ENCODE data around the gene PHACTR1.

DNA sequence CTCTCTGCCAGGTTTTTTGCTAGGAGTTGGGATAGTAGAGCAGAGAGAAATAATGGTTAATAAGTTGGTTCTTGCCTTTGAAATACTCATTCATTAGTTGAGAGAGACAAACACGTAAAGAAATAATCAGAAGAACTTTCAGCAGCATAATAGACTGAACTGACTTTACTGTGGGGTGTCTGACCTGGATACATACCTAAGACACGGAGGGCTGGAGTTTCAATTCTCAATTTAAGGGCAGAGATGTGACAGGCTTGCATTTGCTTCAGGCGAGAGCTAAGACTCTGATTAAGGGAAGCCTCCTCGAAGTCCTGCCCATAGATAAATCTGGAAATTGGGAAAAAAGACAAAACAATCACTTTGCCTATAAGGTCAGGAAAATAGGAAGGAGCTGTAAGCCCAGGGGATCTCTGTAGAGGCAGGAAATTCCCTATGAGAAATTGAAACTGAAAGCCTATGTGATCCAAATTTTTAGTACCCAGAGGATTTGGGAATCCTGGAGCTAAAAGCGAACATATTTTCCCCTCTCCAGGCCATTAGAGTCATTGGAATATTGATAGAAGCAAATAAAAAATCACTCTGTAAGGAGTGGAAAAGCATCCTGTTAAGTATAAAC lies 276.8 kb downstream of the PHACTR1 start:
- TF ChIP-seq, protein P1, sequence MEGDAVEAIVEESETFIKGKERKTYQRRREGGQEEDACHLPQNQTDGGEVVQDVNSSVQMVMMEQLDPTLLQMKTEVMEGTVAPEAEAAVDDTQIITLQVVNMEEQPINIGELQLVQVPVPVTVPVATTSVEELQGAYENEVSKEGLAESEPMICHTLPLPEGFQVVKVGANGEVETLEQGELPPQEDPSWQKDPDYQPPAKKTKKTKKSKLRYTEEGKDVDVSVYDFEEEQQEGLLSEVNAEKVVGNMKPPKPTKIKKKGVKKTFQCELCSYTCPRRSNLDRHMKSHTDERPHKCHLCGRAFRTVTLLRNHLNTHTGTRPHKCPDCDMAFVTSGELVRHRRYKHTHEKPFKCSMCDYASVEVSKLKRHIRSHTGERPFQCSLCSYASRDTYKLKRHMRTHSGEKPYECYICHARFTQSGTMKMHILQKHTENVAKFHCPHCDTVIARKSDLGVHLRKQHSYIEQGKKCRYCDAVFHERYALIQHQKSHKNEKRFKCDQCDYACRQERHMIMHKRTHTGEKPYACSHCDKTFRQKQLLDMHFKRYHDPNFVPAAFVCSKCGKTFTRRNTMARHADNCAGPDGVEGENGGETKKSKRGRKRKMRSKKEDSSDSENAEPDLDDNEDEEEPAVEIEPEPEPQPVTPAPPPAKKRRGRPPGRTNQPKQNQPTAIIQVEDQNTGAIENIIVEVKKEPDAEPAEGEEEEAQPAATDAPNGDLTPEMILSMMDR (IDR thresholded peaks at IDR 0.05): no peak
- TF ChIP-seq EP300 (IDR thresholded peaks at IDR 0.05) (no peak), POLR2A (IDR thresholded peaks at IDR 0.05) (no peak)
